ENCODE results near the gene FAM3D. TPM values are rescaled to one million over a fixed set of nuclear protein-coding genes. Genes with fewer than 3 reads are reported as not detected.

The FAM3D gene
- total and polyA plus RNA-seq, 9 of the 15 experiments (the other 6 are each of a cell fraction or from before 2014, with no cell fraction given), result not detected

DNA sequence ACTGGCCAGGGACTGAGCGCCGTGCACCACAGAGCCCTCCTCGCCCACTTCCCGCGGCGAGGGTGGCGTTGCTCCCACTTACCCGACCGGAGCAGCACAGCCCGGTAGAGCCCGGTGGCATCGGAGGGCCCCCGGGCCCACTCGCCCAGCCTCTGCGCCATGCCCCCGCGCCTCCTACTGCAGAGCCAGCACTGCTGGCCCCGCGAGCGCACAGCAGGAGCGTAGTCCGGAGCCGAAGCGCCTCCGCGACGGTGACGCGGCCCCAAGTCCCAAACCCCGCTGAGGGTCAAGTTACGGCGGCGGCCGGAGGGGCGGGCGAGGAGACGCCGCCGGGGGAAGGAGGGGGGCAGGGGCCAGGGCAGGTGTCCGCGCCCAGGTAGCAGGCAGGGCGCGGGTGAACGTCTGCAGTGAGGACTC lies 79.8 kb downstream of the FAM3D start (continued):
- TF ChIP-seq ELF1 (tag; IDR thresholded peaks at IDR 0.05) (no peak), PPARD (CRISPR knock-in tag; IDR thresholded peaks at IDR 0.05) (no peak), HDAC8 (tag; IDR thresholded peaks at IDR 0.05) (no peak), NCOR1 (IDR thresholded peaks at IDR 0.05) (no peak), ATF1 (CRISPR knock-in tag; IDR thresholded peaks at IDR 0.05) (no peak), ATF1 (tag; IDR thresholded peaks at IDR 0.05) (no peak), ZBTB7A (IDR thresholded peaks at IDR 0.05; ENCODE audit: borderline replicate concordance, control insufficient read depth, low read depth, low read length) (no peak), BRD4 (IDR thresholded peaks at IDR 0.05) (no peak)
- TF ChIP-seq, protein P1, sequence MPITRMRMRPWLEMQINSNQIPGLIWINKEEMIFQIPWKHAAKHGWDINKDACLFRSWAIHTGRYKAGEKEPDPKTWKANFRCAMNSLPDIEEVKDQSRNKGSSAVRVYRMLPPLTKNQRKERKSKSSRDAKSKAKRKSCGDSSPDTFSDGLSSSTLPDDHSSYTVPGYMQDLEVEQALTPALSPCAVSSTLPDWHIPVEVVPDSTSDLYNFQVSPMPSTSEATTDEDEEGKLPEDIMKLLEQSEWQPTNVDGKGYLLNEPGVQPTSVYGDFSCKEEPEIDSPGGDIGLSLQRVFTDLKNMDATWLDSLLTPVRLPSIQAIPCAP (CRISPR knock-in tag; IDR thresholded peaks at IDR 0.05; ENCODE audit: borderline replicate concordance), result no peak
- TF ChIP-seq, protein P2, sequence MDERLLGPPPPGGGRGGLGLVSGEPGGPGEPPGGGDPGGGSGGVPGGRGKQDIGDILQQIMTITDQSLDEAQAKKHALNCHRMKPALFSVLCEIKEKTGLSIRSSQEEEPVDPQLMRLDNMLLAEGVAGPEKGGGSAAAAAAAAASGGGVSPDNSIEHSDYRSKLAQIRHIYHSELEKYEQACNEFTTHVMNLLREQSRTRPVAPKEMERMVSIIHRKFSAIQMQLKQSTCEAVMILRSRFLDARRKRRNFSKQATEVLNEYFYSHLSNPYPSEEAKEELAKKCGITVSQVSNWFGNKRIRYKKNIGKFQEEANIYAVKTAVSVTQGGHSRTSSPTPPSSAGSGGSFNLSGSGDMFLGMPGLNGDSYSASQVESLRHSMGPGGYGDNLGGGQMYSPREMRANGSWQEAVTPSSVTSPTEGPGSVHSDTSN (CRISPR knock-in tag; IDR thresholded peaks at IDR 0.05; ENCODE audit: low read depth), result no peak
- TF ChIP-seq, protein P2 (tag; conservative IDR thresholded peaks at IDR 0.05; ENCODE audit: low read depth), result no peak

All from K562 (cell line).